WTC11 (cell line): ENCODE measurements around the gene RADX. TPM values are rescaled to one million over a fixed set of nuclear protein-coding genes. Genes with fewer than 3 reads are reported as not detected.

Experiments used
- ATAC-seq: fragments of 200-7000 bp; cut with Tn5 transposase; 2 replicates; pipeline ENCODE4 v1.10.0; 2021; ENCODE audit warnings: mild to moderate bottlenecking, moderate library complexity
- CTCF ChIA-PET: fragments of 300-600 bp; sonication (Branson Sonifier 250); formaldehyde crosslinking; loops from one replicate; lab custom pipeline; 2021; ENCODE audit warnings: antibody characterized with exemption; lab: Charles Lee
- POLR2A ChIA-PET: fragments of 350-600 bp; sonication (Branson Sonifier 250); formaldehyde crosslinking; loops from one replicate; lab custom pipeline; 2021; ENCODE audit warnings: antibody characterized with exemption; lab: Charles Lee
- DNase-seq: peaks from one replicate; pipeline ENCODE4 v3.0.0; 2021; ENCODE audit warnings: low spot score
- H3K27ac Mint-ChIP-seq: 2 replicates; pipeline ENCODE4 v1.8.0; 2021; ENCODE audit warnings: mixed read lengths
- H3K27me3 Mint-ChIP-seq: 2 replicates; pipeline ENCODE4 v1.8.0; 2021; ENCODE audit warnings: low read depth, mild to moderate bottlenecking, moderate library complexity, mixed read lengths
- H3K36me3 Mint-ChIP-seq: 2 replicates; pipeline ENCODE4 v1.8.0; 2021; ENCODE audit warnings: mixed read lengths
- H3K4me1 Mint-ChIP-seq: 2 replicates; pipeline ENCODE4 v1.8.0; 2022; ENCODE audit warnings: mixed read lengths
- H3K4me3 Mint-ChIP-seq: 2 replicates; pipeline ENCODE4 v1.8.0; 2021; ENCODE audit warnings: mild to moderate bottlenecking, moderate library complexity, mixed read lengths
- H3K9me3 Mint-ChIP-seq: 2 replicates; pipeline ENCODE4 v1.8.0; 2021; ENCODE audit warnings: mixed read lengths
- CBFB ChIP-seq: sonication (generic); formaldehyde crosslinking; IDR thresholded peaks from 2 replicates; pipeline ENCODE4 v1.8.1; 2022; ENCODE audit warnings: mild to moderate bottlenecking, low read depth, missing genetic modification reagents
- ESRRA ChIP-seq: sonication (generic); formaldehyde crosslinking; IDR thresholded peaks from 2 replicates; pipeline ENCODE4 v1.8.1; 2022; ENCODE audit warnings: mild to moderate bottlenecking, missing genetic modification reagents, borderline replicate concordance
- FOXP1 ChIP-seq: sonication (generic); formaldehyde crosslinking; IDR thresholded peaks from 2 replicates; pipeline ENCODE4 v1.8.0; 2022; ENCODE audit warnings: missing genetic modification reagents, mild to moderate bottlenecking, moderate library complexity, borderline replicate concordance
- MYBL2 ChIP-seq: sonication (generic); formaldehyde crosslinking; IDR thresholded peaks from 2 replicates; pipeline ENCODE4 v1.8.1; 2023; ENCODE audit warnings: mild to moderate bottlenecking, moderate library complexity, missing genetic modification reagents
- SMAD3 ChIP-seq: sonication (generic); formaldehyde crosslinking; IDR thresholded peaks from 2 replicates; pipeline ENCODE4 v1.8.0; 2022; ENCODE audit warnings: missing genetic modification reagents, mild to moderate bottlenecking, borderline replicate concordance
- TCF7 ChIP-seq: sonication (generic); formaldehyde crosslinking; IDR thresholded peaks from 2 replicates; pipeline ENCODE4 v1.8.0; 2022; ENCODE audit warnings: mild to moderate bottlenecking, low read depth, missing genetic modification reagents, moderate library complexity
- TP53 ChIP-seq: sonication (generic); formaldehyde crosslinking; IDR thresholded peaks from 2 replicates; pipeline ENCODE4 v1.8.1; 2023; ENCODE audit warnings: mild to moderate bottlenecking, missing genetic modification reagents
- ZNF219 ChIP-seq: sonication (generic); formaldehyde crosslinking; IDR thresholded peaks from 2 replicates; pipeline ENCODE4 v1.8.0; 2023; ENCODE audit warnings: missing genetic modification reagents, mild to moderate bottlenecking, borderline replicate concordance
- ZNF232 ChIP-seq: sonication (generic); formaldehyde crosslinking; IDR thresholded peaks from 2 replicates; pipeline ENCODE4 v1.8.0; 2022; ENCODE audit warnings: mild to moderate bottlenecking, missing genetic modification reagents
- ZNF263 ChIP-seq: sonication (generic); formaldehyde crosslinking; IDR thresholded peaks from 2 replicates; pipeline ENCODE4 v1.8.1; 2022; ENCODE audit warnings: low read depth, mild to moderate bottlenecking, moderate library complexity, missing genetic modification reagents
- ZNF423 ChIP-seq: fragments of 250-450 bp; sonication (Bioruptor Pico); IDR thresholded peaks from 2 replicates; pipeline ENCODE4 v2.1.2; 2022; ENCODE audit warnings: mild to moderate bottlenecking, moderate library complexity
- ZNF671 ChIP-seq: fragments of 250-450 bp; sonication (Bioruptor Pico); IDR thresholded peaks from 2 replicates; pipeline ENCODE4 v1.8.0; 2021; ENCODE audit warnings: mild to moderate bottlenecking
- total RNA-seq: library from RNA; stranded (reverse); gene quantifications from 3 replicates; pipeline ENCODE4 v1.2.3, GENCODE V29; 2021
- TF ChIP-seq, protein P1 (sequence below): sonication (generic); formaldehyde crosslinking; IDR thresholded peaks from 2 replicates; pipeline ENCODE4 v1.8.0; 2023; ENCODE audit warnings: missing genetic modification reagents
- TF ChIP-seq, protein P2 (sequence below): fragments of 250-450 bp; sonication (Bioruptor Pico); IDR thresholded peaks from 2 replicates; pipeline ENCODE4 v1.9.0; 2021; ENCODE audit warnings: moderate library complexity, mild to moderate bottlenecking, inconsistent platforms, borderline replicate concordance
- TF ChIP-seq, protein P3 (sequence below): sonication (generic); formaldehyde crosslinking; IDR thresholded peaks from 2 replicates; pipeline ENCODE4 v1.8.1; 2023; ENCODE audit warnings: mild to moderate bottlenecking, missing genetic modification reagents, borderline replicate concordance
- TF ChIP-seq, protein P4 (sequence below): sonication (generic); formaldehyde crosslinking; IDR thresholded peaks from 2 replicates; pipeline ENCODE4 v1.8.0; 2022; ENCODE audit warnings: mild to moderate bottlenecking, missing genetic modification reagents
- TF ChIP-seq, protein P5 (sequence below): fragments of 250-450 bp; sonication (Bioruptor Pico); IDR thresholded peaks from 2 replicates; pipeline ENCODE4 v1.9.0; 2021; ENCODE audit warnings: mild to moderate bottlenecking
- TF ChIP-seq, protein P6 (sequence below): fragments of 250-450 bp; sonication (Bioruptor Pico); IDR thresholded peaks from 2 replicates; pipeline ENCODE4 v1.9.0; 2021; ENCODE audit warnings: mild to moderate bottlenecking, borderline replicate concordance
- TF ChIP-seq, protein P7 (sequence below): fragments of 250-450 bp; sonication (Bioruptor Pico); IDR thresholded peaks from 2 replicates; pipeline ENCODE4 v1.9.0; 2021; ENCODE audit warnings: mild to moderate bottlenecking

The RADX gene
- total RNA-seq, 1 experiment from 2014 or later, result 4.4 TPM

DNA sequence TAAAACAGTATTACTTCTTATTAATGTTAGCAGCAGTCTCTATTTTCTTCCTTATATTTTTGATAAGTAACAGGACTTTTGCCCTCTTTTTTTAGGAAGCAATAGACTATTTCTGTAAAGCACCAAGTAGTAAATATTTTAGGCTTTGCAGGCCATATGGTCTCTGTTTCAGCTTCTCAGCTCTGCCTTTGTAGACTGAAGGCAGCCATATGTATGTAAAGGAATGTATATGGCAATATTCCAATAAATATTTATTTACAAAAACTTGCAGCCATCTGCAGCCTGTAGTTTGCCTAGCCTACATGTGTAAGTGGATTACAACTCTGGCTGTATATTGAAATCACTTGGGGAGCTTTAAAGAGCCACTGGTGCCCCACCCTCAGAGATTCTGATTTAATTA is 15.0 kb downstream of the RADX start:
- CTCF ChIA-PET, result no interaction called here
- DNase-seq (no peak), ATAC-seq (no peak)
- TF ChIP-seq TCF7 (CRISPR knock-in tag) (no peak), SMAD3 (no peak), ESRRA (CRISPR knock-in tag) (no peak), ZNF232 (CRISPR knock-in tag) (no peak), ZNF423 (CRISPR knock-in tag) (no peak), CBFB (CRISPR knock-in tag) (no peak), ZNF263 (CRISPR knock-in tag) (no peak), TP53 (CRISPR knock-in tag) (no peak), ZNF671 (CRISPR knock-in tag) (no peak), ZNF219 (no peak), MYBL2 (CRISPR knock-in tag) (no peak), FOXP1 (CRISPR knock-in tag) (no peak)
- TF ChIP-seq, protein P1, sequence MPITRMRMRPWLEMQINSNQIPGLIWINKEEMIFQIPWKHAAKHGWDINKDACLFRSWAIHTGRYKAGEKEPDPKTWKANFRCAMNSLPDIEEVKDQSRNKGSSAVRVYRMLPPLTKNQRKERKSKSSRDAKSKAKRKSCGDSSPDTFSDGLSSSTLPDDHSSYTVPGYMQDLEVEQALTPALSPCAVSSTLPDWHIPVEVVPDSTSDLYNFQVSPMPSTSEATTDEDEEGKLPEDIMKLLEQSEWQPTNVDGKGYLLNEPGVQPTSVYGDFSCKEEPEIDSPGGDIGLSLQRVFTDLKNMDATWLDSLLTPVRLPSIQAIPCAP (CRISPR knock-in tag), result no peak
- TF ChIP-seq, protein P2, sequence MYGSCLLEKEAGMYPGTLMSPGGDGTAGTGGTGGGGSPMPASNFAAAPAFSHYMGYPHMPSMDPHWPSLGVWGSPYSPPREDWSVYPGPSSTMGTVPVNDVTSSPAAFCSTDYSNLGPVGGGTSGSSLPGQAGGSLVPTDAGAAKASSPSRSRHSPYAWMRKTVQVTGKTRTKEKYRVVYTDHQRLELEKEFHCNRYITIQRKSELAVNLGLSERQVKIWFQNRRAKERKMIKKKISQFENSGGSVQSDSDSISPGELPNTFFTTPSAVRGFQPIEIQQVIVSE (CRISPR knock-in tag), result no peak
- TF ChIP-seq, protein P3, sequence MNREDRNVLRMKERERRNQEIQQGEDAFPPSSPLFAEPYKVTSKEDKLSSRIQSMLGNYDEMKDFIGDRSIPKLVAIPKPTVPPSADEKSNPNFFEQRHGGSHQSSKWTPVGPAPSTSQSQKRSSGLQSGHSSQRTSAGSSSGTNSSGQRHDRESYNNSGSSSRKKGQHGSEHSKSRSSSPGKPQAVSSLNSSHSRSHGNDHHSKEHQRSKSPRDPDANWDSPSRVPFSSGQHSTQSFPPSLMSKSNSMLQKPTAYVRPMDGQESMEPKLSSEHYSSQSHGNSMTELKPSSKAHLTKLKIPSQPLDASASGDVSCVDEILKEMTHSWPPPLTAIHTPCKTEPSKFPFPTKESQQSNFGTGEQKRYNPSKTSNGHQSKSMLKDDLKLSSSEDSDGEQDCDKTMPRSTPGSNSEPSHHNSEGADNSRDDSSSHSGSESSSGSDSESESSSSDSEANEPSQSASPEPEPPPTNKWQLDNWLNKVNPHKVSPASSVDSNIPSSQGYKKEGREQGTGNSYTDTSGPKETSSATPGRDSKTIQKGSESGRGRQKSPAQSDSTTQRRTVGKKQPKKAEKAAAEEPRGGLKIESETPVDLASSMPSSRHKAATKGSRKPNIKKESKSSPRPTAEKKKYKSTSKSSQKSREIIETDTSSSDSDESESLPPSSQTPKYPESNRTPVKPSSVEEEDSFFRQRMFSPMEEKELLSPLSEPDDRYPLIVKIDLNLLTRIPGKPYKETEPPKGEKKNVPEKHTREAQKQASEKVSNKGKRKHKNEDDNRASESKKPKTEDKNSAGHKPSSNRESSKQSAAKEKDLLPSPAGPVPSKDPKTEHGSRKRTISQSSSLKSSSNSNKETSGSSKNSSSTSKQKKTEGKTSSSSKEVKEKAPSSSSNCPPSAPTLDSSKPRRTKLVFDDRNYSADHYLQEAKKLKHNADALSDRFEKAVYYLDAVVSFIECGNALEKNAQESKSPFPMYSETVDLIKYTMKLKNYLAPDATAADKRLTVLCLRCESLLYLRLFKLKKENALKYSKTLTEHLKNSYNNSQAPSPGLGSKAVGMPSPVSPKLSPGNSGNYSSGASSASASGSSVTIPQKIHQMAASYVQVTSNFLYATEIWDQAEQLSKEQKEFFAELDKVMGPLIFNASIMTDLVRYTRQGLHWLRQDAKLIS (CRISPR knock-in tag), result no peak
- TF ChIP-seq, protein P4, sequence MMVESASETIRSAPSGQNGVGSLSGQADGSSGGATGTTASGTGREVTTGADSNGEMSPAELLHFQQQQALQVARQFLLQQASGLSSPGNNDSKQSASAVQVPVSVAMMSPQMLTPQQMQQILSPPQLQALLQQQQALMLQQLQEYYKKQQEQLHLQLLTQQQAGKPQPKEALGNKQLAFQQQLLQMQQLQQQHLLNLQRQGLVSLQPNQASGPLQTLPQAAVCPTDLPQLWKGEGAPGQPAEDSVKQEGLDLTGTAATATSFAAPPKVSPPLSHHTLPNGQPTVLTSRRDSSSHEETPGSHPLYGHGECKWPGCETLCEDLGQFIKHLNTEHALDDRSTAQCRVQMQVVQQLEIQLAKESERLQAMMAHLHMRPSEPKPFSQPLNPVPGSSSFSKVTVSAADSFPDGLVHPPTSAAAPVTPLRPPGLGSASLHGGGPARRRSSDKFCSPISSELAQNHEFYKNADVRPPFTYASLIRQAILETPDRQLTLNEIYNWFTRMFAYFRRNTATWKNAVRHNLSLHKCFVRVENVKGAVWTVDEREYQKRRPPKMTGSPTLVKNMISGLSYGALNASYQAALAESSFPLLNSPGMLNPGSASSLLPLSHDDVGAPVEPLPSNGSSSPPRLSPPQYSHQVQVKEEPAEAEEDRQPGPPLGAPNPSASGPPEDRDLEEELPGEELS (CRISPR knock-in tag), result no peak
- TF ChIP-seq, protein P5, sequence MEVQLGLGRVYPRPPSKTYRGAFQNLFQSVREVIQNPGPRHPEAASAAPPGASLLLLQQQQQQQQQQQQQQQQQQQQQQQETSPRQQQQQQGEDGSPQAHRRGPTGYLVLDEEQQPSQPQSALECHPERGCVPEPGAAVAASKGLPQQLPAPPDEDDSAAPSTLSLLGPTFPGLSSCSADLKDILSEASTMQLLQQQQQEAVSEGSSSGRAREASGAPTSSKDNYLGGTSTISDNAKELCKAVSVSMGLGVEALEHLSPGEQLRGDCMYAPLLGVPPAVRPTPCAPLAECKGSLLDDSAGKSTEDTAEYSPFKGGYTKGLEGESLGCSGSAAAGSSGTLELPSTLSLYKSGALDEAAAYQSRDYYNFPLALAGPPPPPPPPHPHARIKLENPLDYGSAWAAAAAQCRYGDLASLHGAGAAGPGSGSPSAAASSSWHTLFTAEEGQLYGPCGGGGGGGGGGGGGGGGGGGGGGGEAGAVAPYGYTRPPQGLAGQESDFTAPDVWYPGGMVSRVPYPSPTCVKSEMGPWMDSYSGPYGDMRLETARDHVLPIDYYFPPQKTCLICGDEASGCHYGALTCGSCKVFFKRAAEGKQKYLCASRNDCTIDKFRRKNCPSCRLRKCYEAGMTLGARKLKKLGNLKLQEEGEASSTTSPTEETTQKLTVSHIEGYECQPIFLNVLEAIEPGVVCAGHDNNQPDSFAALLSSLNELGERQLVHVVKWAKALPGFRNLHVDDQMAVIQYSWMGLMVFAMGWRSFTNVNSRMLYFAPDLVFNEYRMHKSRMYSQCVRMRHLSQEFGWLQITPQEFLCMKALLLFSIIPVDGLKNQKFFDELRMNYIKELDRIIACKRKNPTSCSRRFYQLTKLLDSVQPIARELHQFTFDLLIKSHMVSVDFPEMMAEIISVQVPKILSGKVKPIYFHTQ (CRISPR knock-in tag), result no peak
- TF ChIP-seq, protein P6, sequence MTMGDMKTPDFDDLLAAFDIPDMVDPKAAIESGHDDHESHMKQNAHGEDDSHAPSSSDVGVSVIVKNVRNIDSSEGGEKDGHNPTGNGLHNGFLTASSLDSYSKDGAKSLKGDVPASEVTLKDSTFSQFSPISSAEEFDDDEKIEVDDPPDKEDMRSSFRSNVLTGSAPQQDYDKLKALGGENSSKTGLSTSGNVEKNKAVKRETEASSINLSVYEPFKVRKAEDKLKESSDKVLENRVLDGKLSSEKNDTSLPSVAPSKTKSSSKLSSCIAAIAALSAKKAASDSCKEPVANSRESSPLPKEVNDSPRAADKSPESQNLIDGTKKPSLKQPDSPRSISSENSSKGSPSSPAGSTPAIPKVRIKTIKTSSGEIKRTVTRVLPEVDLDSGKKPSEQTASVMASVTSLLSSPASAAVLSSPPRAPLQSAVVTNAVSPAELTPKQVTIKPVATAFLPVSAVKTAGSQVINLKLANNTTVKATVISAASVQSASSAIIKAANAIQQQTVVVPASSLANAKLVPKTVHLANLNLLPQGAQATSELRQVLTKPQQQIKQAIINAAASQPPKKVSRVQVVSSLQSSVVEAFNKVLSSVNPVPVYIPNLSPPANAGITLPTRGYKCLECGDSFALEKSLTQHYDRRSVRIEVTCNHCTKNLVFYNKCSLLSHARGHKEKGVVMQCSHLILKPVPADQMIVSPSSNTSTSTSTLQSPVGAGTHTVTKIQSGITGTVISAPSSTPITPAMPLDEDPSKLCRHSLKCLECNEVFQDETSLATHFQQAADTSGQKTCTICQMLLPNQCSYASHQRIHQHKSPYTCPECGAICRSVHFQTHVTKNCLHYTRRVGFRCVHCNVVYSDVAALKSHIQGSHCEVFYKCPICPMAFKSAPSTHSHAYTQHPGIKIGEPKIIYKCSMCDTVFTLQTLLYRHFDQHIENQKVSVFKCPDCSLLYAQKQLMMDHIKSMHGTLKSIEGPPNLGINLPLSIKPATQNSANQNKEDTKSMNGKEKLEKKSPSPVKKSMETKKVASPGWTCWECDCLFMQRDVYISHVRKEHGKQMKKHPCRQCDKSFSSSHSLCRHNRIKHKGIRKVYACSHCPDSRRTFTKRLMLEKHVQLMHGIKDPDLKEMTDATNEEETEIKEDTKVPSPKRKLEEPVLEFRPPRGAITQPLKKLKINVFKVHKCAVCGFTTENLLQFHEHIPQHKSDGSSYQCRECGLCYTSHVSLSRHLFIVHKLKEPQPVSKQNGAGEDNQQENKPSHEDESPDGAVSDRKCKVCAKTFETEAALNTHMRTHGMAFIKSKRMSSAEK (CRISPR knock-in tag), result no peak
- TF ChIP-seq, protein P7, sequence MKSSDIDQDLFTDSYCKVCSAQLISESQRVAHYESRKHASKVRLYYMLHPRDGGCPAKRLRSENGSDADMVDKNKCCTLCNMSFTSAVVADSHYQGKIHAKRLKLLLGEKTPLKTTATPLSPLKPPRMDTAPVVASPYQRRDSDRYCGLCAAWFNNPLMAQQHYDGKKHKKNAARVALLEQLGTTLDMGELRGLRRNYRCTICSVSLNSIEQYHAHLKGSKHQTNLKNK (CRISPR knock-in tag), result no peak
- H3K4me3 Mint-ChIP-seq, result no peak overlapping the region
- POLR2A ChIA-PET, result no interaction called here
- no peaks in the 10 kb centered on the region for H3K27me3 Mint-ChIP-seq
- H3K4me1 Mint-ChIP-seq, result no peaks in the 10 kb centered on the region
- no peak overlapping the region for H3K27ac Mint-ChIP-seq
- no peaks in the 10 kb centered on the region for H3K36me3 Mint-ChIP-seq
- no peaks in the 10 kb centered on the region for H3K9me3 Mint-ChIP-seq
